Measurements from ENCODE around the gene SNRPD3. TPM values are rescaled to one million over a fixed set of nuclear protein-coding genes. Genes with fewer than 3 reads are reported as not detected.
"Not testable (repeated sequence)": the region's sequence is repeated elsewhere in the genome, so short reads cannot be mapped to it uniquely, and the experiment has no call there.

SNRPD3 gene
- total RNA-seq, 8 experiments from 2014 or later, result 83.9 to 206 (median 150) TPM

DNA sequence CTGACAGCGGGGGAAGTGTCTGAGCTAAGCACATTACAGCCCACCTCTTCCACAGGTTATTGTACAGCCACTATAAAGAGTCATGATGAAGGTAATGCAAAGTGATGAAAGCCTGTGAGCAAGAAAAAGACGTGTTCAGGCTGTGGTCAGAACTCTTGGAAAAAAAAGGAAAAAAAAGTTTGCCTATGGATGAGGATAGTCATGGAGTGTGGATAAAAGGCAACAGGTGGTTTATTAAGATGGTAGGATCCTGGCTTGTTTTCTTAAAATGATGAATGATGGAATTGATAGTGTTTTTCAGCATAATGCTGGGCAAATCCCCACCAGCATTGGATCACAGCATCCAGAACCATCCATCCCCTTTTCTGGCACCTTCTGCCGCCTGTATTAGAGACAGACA lies 37.6 kb upstream of the SNRPD3 start:
- H3K4me3 ChIP-seq, result no peak overlapping the region
- no peak overlapping the region for H3K27ac ChIP-seq
- in situ Hi-C loops (cut with MboI; ENCODE audit: low pct_unique_long_range_greater_than_20kb in 2 of 9, low sequenced_read_pairs in 9 of 9, unreplicated experiment in 9 of 9), result loop anchor here in 2 of 9 experiments (10.0 to 25.0 kb wide), 2 partner anchors 93 to 206 kb away; partner anchors contain the start of gene ADORA2A (in 1 of the 2)
- peaks cover 0 to 2% of the 10 kb centered on the region in 2 donors for H3K4me1 ChIP-seq (replicated peaks in 1 of 2)
- no peak for ATAC-seq (replicated peaks in 6 of 8)
- 40 to 80% (median 63%) methylated on average over 1 to 2 of the region's 3 CpGs; no CpG with 5 or more reads in 4 of the 10 experiments for WGBS, 10 experiments

DNA sequence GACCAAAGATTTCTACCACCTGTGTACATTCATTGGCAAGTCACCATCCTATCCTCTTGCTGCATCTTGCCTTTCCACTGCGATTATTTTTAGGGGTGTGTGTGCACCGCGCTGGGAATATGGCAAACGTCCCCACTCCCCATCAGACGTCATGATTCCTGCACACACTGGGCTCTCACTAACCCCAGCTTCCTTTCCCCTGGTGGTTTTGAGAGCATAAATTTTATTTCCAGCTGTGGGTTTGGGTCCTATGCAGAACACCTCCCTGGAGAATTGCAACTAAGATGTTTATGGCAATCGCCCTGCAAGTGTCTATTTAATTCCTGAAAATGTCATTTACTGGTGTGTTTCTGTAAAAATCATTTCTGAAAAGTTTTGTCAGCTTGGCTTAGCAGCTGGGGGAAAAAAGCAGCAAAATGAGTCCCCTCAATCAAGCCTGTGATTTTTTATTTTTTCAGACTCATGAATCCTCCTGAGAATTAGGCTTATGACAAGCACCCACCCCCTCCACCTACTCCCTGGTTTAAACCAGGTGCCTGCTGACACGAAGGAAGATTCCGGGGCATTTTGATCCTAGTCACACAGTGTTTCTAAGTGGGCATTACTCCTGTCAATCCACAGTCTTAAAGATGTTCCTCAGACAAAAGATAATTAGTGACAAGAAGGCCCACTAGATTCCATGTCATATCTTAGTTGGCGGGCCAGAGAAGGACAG lies 36.9 kb upstream of the SNRPD3 start:
- Histone ChIP-seq H3K4me1 (replicated peaks in 1 of 2) (peaks cover 2% of the 10 kb centered on the region in 2 donors), H3K27ac (no peak overlapping the region), H3K4me3 (no peak overlapping the region)
- 58 to 83% (median 71%) methylated on average over 1 to 9 of the region's 9 CpGs; no CpG with 5 or more reads in 2 of the 10 experiments for WGBS, 10 experiments
- ATAC-seq (replicated peaks in 6 of 8), result no peak
- in situ Hi-C loops (cut with MboI; ENCODE audit: low pct_unique_long_range_greater_than_20kb in 2 of 9, low sequenced_read_pairs in 9 of 9, unreplicated experiment in 9 of 9), result loop anchor here in 2 of 9 experiments (10.0 to 25.0 kb wide), 2 partner anchors 94 to 207 kb away; partner anchors contain the start of gene ADORA2A (in 1 of the 2)

DNA sequence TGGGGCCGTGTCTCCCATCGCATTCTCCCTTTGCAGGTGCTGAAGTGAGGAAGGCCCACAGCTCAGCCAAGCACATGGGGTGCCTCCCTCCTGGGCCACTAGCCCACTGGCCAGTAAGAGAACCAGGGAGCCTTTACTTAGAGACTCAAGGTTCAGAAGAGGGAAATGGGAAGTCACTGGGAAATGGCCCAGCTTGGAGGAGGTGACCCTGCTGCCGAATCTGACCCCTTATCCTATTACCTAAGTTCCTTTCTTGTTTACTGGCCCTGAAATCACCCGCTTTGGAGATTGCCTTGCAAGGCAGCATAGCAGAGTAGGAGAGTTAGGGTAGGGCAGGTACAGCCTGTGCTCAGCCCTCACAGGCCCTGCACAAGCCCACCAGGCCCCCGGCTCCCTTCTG lies 36.3 kb upstream of the SNRPD3 start:
- Histone ChIP-seq H3K27ac (no peak overlapping the region), H3K4me1 (replicated peaks in 1 of 2) (peaks cover 2 to 3% of the 10 kb centered on the region in 2 donors), H3K4me3 (no peak overlapping the region)
- 40 to 100% (median 80%) methylated on average over 1 to 5 of the region's 5 CpGs; no CpG with 5 or more reads in 3 of the 10 experiments for WGBS, 10 experiments
- ATAC-seq (replicated peaks in 6 of 8), result no peak
- in situ Hi-C loops (cut with MboI; ENCODE audit: low pct_unique_long_range_greater_than_20kb in 2 of 9, low sequenced_read_pairs in 9 of 9, unreplicated experiment in 9 of 9), result loop anchor here in 2 of 9 experiments (10.0 to 25.0 kb wide), 2 partner anchors 95 to 207 kb away; partner anchors contain the start of gene ADORA2A (in 1 of the 2)

DNA sequence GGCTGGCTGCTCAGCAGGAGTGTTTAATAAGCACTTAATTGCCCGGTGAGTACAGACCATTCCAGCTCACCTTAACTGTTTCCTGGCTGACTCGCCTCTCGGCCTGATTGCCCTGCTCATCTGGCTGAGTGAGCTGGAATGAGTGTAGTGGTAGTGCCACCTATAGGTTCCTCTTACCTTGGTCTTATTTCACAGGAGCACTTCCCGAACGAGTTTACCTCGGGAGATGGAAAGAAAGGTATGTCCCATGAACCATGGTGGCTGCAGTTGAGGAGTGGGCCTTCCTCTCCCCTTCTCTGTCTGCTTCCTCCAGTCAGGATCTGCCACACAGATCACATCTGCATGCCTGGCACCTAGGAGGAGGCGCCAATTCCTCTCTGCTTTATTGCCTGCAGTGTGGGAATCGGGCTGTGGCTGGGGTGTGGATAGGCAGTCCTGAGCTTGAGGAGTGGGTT lies 34.0 kb upstream of the SNRPD3 start:
- in situ Hi-C loops (cut with MboI; ENCODE audit: low pct_unique_long_range_greater_than_20kb in 2 of 9, low sequenced_read_pairs in 9 of 9, unreplicated experiment in 9 of 9), result loop anchor here in 1 of 9 experiments (10.0 to 25.0 kb wide), 2 partner anchors 97 to 210 kb away; partner anchors contain the start of gene ADORA2A
- H3K4me1 ChIP-seq (replicated peaks in 1 of 2), result peaks cover 3 to 5% of the 10 kb centered on the region in 2 donors
- no peak overlapping the region for H3K27ac ChIP-seq
- H3K4me3 ChIP-seq, result no peak overlapping the region
- peak; percentile 52 to 91 (median 83) for ATAC-seq (replicated peaks in 6 of 8)
- WGBS, 10 experiments, result 0 to 100% (median 25%) methylated on average over 1 to 6 of the region's 8 CpGs; no CpG with 5 or more reads in 5 of the 10 experiments

DNA sequence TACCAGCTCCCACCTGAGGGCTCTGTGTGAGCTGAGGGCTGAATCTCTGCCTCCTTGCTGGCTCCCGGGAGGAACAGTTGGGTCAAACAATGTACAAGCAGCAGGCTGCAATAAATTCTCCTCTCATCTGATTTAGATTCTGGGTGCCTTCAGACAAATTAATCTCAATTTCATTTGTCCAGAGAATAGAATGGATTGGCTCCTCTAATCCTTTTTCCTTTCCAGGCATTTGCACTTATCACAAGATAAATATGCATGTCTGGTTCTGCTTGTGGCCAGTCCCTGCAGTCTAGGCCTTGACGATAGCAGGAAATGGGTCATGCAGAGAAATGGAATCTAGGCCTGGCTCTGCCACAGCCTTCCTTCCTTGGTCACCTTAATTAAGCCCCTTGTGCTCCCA lies 31.9 kb upstream of the SNRPD3 start:
- Histone ChIP-seq H3K27ac (no peak overlapping the region), H3K4me1 (replicated peaks in 1 of 2) (peaks cover 3 to 5% of the 10 kb centered on the region in 2 donors), H3K4me3 (no peak overlapping the region)
- WGBS, 10 experiments, result 29 to 100% (median 67%) methylated on average over 1 of the region's 2 CpGs; no CpG with 5 or more reads in 5 of the 10 experiments
- in situ Hi-C loops (cut with MboI; ENCODE audit: low pct_unique_long_range_greater_than_20kb in 2 of 9, low sequenced_read_pairs in 9 of 9, unreplicated experiment in 9 of 9), result loop anchor here in 1 of 9 experiments (10.0 to 25.0 kb wide), 2 partner anchors 99 to 212 kb away; partner anchors contain the start of gene ADORA2A
- ATAC-seq (replicated peaks in 6 of 8), result peak in 1 of 8 experiments; percentile 31

DNA sequence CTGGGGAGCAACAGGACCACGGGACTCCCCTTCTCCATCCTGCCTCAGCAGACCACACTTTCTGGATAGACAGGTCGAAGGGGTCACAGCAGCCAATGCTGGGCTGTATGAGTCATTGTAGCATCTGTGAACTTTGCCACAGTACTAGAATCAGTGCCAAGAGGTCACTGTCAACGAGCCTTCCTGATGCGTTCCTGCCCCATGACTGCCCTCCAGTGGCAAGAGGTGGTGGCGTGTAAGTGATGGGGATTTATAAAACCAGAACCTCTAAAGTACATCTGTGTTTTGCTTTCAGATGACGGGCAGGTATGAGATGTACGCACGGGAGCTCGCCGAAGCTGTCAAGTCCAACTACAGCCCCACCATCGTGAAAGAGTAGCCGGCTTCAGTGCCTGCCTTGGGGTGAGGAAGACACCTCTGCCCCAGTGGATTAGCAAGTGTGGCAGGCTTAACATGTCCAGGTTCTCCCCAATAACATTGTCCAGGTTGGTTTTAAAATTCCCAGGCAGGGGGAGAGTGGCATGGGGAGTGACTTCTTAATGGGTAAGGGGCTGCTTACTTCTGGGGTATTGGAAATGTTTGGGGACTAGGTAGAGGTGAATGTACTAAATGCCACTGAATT lies 30.3 kb upstream of the SNRPD3 start:
- in situ Hi-C loops (cut with MboI; ENCODE audit: low pct_unique_long_range_greater_than_20kb in 2 of 9, low sequenced_read_pairs in 9 of 9, unreplicated experiment in 9 of 9), result loop anchor here in 1 of 9 experiments (10.0 kb wide), 1 partner anchor 101 kb away; the partner anchor contains the start of gene ADORA2A
- H3K27ac ChIP-seq, result no peak overlapping the region
- peak; percentile 44 to 90 (median 64) for ATAC-seq (replicated peaks in 6 of 8)
- no peak overlapping the region for H3K4me3 ChIP-seq
- WGBS, 10 experiments, result 0 to 12% (median 0%) methylated on average over 1 to 11 of the region's 12 CpGs; no CpG with 5 or more reads in 5 of the 10 experiments
- peaks cover 3 to 5% of the 10 kb centered on the region in 2 donors for H3K4me1 ChIP-seq (replicated peaks in 1 of 2)

DNA sequence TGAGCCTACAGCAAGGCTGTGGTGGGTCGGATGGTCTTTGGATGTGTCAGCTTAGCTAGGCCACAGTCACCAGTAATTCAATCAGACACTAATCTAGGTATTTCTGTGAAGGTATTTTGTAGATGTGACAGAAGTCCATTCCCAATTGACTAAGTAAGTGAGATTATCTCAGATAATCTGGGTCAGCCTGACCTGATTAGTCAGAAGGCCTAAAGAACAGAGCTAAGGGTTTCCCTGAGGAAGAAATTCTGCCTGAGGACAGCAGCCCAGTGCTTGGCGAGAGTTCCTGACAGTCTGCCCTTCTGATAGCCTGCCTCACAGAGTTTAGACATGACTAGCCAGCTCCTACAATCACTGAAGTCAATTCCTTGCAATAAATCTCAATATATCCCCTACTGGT lies 29.6 kb upstream of the SNRPD3 start:
- ATAC-seq (replicated peaks in 6 of 8), result no peak
- H3K4me1 ChIP-seq (replicated peaks in 1 of 2), result peaks cover 3 to 5% of the 10 kb centered on the region in 2 donors
- in situ Hi-C loops (cut with MboI; ENCODE audit: low pct_unique_long_range_greater_than_20kb in 2 of 9, low sequenced_read_pairs in 9 of 9, unreplicated experiment in 9 of 9), result loop anchor here in 1 of 9 experiments (10.0 kb wide), 1 partner anchor 101 kb away; the partner anchor contains the start of gene ADORA2A
- H3K27ac ChIP-seq, result no peak overlapping the region
- no peak overlapping the region for H3K4me3 ChIP-seq
- 14 to 100% (median 61%) methylated on average over 1 to 2 of the region's 2 CpGs; no CpG with 5 or more reads in 3 of the 10 experiments for WGBS, 10 experiments

DNA sequence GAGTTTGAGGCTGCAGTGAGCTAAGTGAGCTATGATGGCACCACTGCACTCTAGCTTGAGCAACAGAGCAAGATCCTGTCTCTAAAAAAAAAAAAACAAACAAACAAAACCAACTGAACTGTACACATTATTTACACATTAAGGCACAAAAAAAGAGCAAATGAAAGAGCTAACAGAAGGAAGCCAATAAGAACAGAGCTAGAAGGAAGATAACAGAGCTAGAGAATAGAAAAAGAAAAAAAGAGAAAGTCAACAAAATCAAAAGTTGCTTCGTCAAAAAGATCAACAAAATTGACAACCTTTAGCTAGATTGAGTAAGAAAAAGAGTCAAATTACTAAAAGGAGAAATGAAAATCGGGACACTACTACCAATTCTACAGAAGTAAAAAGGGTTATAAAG lies 25.9 kb upstream of the SNRPD3 start:
- Histone ChIP-seq H3K4me3 (no peak overlapping the region), H3K27ac (no peak overlapping the region), H3K4me1 (replicated peaks in 1 of 2) (peaks cover 0 to 5% of the 10 kb centered on the region in 2 donors)
- WGBS, 10 experiments, result 35 to 81% (median 70%) methylated on average over 1 to 2 of the region's 2 CpGs
- in situ Hi-C loops (cut with MboI; ENCODE audit: low pct_unique_long_range_greater_than_20kb in 2 of 9, low sequenced_read_pairs in 9 of 9, unreplicated experiment in 9 of 9), result loop anchor here in 1 of 9 experiments (10.0 kb wide), 1 partner anchor 105 kb away; the partner anchor contains the start of gene ADORA2A
- no peak for ATAC-seq (replicated peaks in 6 of 8)

DNA sequence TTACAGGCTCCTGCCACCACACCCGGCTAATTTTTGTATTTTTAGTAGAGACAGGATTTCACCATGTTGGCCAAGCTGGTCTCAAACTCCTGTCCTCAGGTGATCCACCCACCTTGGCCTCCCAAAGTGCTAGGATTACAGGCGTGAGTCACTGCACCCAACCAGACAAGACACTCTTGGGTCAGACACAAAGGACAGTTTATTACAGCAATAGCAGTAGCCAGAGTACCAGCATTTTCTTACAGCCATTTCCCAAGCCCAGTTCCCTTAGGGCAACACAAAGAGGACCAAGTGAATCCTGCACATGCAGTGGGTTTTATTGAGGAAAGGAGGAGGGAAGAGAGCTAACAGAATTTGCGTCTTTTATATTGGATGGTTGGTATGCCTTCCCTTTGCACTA lies 24.8 kb upstream of the SNRPD3 start:
- H3K4me3 ChIP-seq; H3K27ac ChIP-seq; H3K4me1 ChIP-seq (replicated peaks in 1 of 2); in situ Hi-C loops (cut with MboI; ENCODE audit: low pct_unique_long_range_greater_than_20kb in 2 of 9, low sequenced_read_pairs in 9 of 9, unreplicated experiment in 9 of 9); ATAC-seq (replicated peaks in 6 of 8): not testable (repeated sequence)
- WGBS, 10 experiments, result 47 to 80% (median 67%) methylated on average over 1 to 2 of the region's 3 CpGs; no CpG with 5 or more reads in 5 of the 10 experiments

DNA sequence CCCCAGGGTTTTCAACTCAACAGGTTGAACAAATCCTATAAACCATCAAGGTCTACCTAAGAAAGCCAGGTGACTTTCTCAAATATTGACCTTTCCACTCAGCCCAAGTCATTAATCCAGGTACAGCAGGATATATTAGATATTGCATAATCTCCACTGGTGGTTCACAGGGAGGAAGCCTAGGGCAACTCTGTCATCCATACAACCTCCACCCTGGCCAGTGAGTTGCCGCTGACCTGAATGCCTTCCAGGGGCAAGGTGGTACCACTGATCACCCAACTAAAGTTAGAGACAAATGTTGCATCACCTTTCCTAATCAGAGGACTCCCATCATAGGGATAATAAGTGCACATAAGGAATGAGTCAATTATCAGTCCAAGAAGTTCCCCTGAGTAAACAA lies 23.7 kb upstream of the SNRPD3 start:
- WGBS, 10 experiments, result 100% methylated on average over 1 of the region's 1 CpG; no CpG with 5 or more reads in 6 of the 10 experiments
- ATAC-seq (replicated peaks in 6 of 8), result no peak
- no peak overlapping the region for H3K27ac ChIP-seq
- in situ Hi-C loops (cut with MboI; ENCODE audit: low pct_unique_long_range_greater_than_20kb in 2 of 9, low sequenced_read_pairs in 9 of 9, unreplicated experiment in 9 of 9), result no loop called here
- H3K4me3 ChIP-seq, result no peak overlapping the region
- H3K4me1 ChIP-seq (replicated peaks in 1 of 2), result no peaks in the 10 kb centered on the region

DNA sequence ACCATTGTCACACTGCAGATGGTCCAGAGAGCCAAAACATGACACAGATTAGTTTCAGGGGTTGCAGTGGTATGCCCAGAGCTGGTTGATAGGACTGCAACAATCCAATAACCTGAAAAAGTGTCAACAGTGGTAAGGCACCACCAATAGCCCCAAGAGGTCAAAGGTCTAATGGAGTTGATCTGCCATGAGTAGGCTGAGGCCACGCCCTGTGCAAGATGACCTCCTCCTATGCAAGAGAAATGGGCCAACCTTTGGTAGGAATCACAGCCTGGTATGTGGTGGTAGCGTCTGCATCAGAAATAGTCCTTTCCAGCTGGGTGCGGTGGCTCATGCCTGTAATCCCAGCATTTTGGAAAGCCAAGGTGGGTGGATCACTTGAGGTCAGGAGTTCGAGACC lies 20.5 kb upstream of the SNRPD3 start:
- H3K27ac ChIP-seq, result no peak overlapping the region
- no peak overlapping the region for H3K4me3 ChIP-seq
- in situ Hi-C loops (cut with MboI; ENCODE audit: low pct_unique_long_range_greater_than_20kb in 2 of 9, low sequenced_read_pairs in 9 of 9, unreplicated experiment in 9 of 9), result no loop called here
- WGBS, 10 experiments, result 50 to 100% (median 91%) methylated on average over 1 to 3 of the region's 4 CpGs; no CpG with 5 or more reads in 5 of the 10 experiments
- no peaks in the 10 kb centered on the region for H3K4me1 ChIP-seq (replicated peaks in 1 of 2)
- ATAC-seq (replicated peaks in 6 of 8), result no peak

DNA sequence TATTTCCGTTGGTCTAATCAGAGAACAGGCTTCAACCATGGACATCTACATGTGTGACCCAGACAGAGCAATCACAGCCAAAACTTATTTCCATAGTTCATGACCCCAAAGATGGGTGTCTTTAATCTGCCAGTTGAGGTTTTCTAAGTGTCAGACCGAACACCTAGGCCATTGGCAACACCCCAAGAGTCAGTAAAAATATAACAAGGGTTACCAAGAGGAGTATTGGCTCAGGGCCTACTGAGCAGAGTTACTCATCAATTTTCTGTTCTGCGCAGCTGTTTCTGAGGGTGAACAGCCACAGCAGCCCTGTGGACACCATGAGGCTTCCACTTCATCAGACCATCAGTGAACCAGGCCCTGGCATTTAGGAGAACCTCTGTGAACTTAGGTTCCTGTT lies 19.7 kb upstream of the SNRPD3 start:
- no peak for ATAC-seq (replicated peaks in 6 of 8)
- in situ Hi-C loops (cut with MboI; ENCODE audit: low pct_unique_long_range_greater_than_20kb in 2 of 9, low sequenced_read_pairs in 9 of 9, unreplicated experiment in 9 of 9), result no loop called here
- Histone ChIP-seq H3K27ac (no peak overlapping the region), H3K4me1 (replicated peaks in 1 of 2) (no peaks in the 10 kb centered on the region), H3K4me3 (no peak overlapping the region)
- 83 to 100% (median 95%) methylated on average over 1 to 2 of the region's 3 CpGs; no CpG with 5 or more reads in 6 of the 10 experiments for WGBS, 10 experiments

DNA sequence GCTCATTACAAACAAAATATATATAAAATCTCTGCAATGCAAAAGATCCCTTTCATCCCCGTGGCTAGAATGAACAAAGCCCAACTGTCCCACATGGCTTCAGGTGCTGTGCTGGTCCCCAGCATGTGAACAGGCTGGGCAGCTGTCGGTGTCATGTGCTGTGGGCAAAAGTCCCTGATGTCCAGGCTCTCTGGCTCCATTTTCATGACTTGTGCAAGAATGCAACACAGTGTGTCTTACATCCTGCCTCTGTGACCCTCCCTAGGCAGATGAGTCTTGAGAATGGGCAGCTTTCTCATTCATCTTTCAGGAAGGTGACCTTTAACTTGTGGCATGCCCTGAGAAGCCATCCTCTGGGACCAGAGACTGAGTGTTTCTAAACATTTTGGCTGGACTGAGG lies 15.3 kb upstream of the SNRPD3 start:
- 0 to 100% (median 90%) methylated on average over 1 to 2 of the region's 2 CpGs; no CpG with 5 or more reads in 3 of the 10 experiments for WGBS, 10 experiments
- in situ Hi-C loops (cut with MboI; ENCODE audit: low pct_unique_long_range_greater_than_20kb in 2 of 9, low sequenced_read_pairs in 9 of 9, unreplicated experiment in 9 of 9), result no loop called here
- no peak for ATAC-seq (replicated peaks in 6 of 8)
- H3K27ac ChIP-seq, result no peak overlapping the region
- no peaks in the 10 kb centered on the region for H3K4me1 ChIP-seq (replicated peaks in 1 of 2)
- no peak overlapping the region for H3K4me3 ChIP-seq

All from motor neuron (in vitro differentiated cells).